HG02759 (cell line): Measurements from ENCODE around the gene FAR1.
"Not testable (repeated sequence)": the region's sequence is repeated elsewhere in the genome, so short reads cannot be mapped to it uniquely, and the experiment has no call there.

Source experiments
- ATAC-seq: cut with Tn5 transposase; IDR thresholded peaks from one replicate; pipeline ENCODE4 v1.9.1; 2021; ENCODE audit warnings: mild to moderate bottlenecking, moderate library complexity; ENCODE audit not compliant: unreplicated experiment

The FAR1 gene

GRCh38 chr11:13668102-13668956 lies at the start of gene FAR1:
Gene FAR1 (plus strand): TSS chr11:13668668. CDS start chr11:13694766, 26,098 bp downstream.
- ATAC-seq, result peak; percentile 88

GRCh38 chr11:13620063-13620462 lies 48.4 kb upstream of the FAR1 start:
- no peak for ATAC-seq

GRCh38 chr11:13626818-13627217 lies 41.6 kb upstream of the FAR1 start:
- ATAC-seq, result not testable (repeated sequence)

- ATAC-seq, result not testable (repeated sequence)
These were observed 39.8 kb upstream of the FAR1 start for GRCh38 chr11:13628634-13629033.

- ATAC-seq, result no peak
These were observed 38.7 kb upstream of the FAR1 start for GRCh38 chr11:13629779-13630178.

- ATAC-seq, result no peak
These were observed 33.2 kb upstream of the FAR1 start for GRCh38 chr11:13635290-13635689.

GRCh38 chr11:13635804-13636203 lies 32.7 kb upstream of the FAR1 start:
- no peak for ATAC-seq

- ATAC-seq, result no peak
These were observed 31.1 kb upstream of the FAR1 start for GRCh38 chr11:13637125-13638069.

GRCh38 chr11:13638422-13638821 lies 30.0 kb upstream of the FAR1 start:
- ATAC-seq, result no peak

- no peak for ATAC-seq
These were observed 23.3 kb upstream of the FAR1 start for GRCh38 chr11:13644997-13645687.

GRCh38 chr11:13647391-13647790 lies 21.1 kb upstream of the FAR1 start:
- no peak for ATAC-seq

- no peak for ATAC-seq
These were observed 18.8 kb upstream of the FAR1 start for GRCh38 chr11:13649619-13650018.

- not testable (repeated sequence) for ATAC-seq
These were observed 17.0 kb upstream of the FAR1 start for GRCh38 chr11:13651515-13651914.

GRCh38 chr11:13661074-13661623 lies 7.3 kb upstream of the FAR1 start:
- ATAC-seq, result no peak

GRCh38 chr11:13663631-13664071 lies 4.8 kb upstream of the FAR1 start:
- no peak for ATAC-seq

GRCh38 chr11:13664351-13664750 lies 4.1 kb upstream of the FAR1 start:
- ATAC-seq, result no peak

GRCh38 chr11:13666708-13667107 lies 1.8 kb upstream of the FAR1 start:
- ATAC-seq, result no peak

GRCh38 chr11:13667245-13667644 lies 1.2 kb upstream of the FAR1 start:
- ATAC-seq, result no peak

GRCh38 chr11:13667795-13668101 lies 720 bp upstream of the FAR1 start:
- ATAC-seq, result no peak

GRCh38 chr11:13668957-13669521 lies 571 bp downstream of the FAR1 start:
- peak; percentile 14 for ATAC-seq
